Kidney epithelial cell (primary cell): ENCODE data around the gene ZNF135. TPM values are rescaled to one million over a fixed set of nuclear protein-coding genes. Genes with fewer than 3 reads are reported as not detected.

Source experiments
- DNase-seq: peaks from one replicate; pipeline ENCODE4 v3.0.0-alpha.2; 2010; ENCODE audit warnings: low read depth
- H3K27me3 ChIP-seq: 2 replicates; pipeline ENCODE4 v1.6.0; 2011; ENCODE audit warnings: low read length; ENCODE audit not compliant: control insufficient read depth, insufficient read depth
- H3K36me3 ChIP-seq: 2 replicates; pipeline ENCODE4 v1.5.1; 2011; ENCODE audit warnings: low read length; ENCODE audit not compliant: control insufficient read depth, insufficient read depth
- H3K4me3 ChIP-seq: 2 replicates; pipeline ENCODE4 v1.5.1; 2011; ENCODE audit warnings: low read depth, mild to moderate bottlenecking, control low read depth, low read length
- total RNA-seq: library from RNA; depleted of rRNA; stranded (reverse); fragments of >200 nt; gene quantifications from 2 replicates; pipeline ENCODE4 v1.2.3, GENCODE V29; 2015
- TF ChIP-seq, protein P1 (sequence below): IDR thresholded peaks from 2 replicates; pipeline ENCODE4 v1.5.1; 2011; ENCODE audit warnings: mild to moderate bottlenecking, moderate library complexity, low read length, control low read depth, inconsistent platforms; ENCODE audit not compliant: insufficient read depth, poor library complexity, severe bottlenecking

Gene ZNF135
- total RNA-seq, 1 donor from 2014 or later = 5.1 TPM

DNA sequence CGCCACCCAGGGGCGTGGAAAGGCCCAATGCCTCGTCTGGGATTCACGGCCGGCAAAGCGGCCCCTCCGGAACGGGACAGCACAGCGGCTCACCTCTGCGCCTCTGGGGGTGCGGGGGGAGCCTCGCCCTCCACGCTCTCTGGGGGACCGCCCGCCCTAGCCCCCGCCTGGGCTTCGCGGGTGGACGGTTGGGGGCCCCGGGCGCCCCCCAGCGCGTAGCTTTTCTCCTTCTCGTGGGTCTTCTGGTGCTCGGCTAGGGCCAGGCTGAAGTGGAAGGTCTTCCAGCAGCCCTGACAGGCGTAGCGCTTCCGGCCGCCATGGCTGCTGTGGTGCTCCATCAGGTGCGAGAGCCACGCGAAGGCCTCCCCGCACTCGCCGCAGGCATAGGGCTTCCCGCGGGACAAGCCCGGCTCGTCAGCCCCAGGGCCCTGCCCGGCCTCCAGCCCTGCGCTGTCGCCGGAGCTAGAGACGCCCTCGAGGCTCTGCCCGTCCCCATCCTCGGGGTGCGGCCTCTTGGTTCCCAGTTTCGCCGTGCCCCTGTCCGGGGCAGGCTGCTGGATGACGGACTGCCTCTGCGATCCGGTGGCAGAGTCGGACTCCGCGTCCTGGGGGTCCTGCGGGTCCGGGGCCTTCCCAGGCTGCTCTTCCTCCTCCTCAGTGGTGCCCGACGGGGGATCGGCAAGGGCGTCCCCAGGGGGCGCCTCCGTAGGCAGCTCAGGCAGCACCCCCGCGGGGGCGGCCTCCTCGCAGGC lies 25.7 kb downstream of the ZNF135 start:
- TF ChIP-seq, protein P1, sequence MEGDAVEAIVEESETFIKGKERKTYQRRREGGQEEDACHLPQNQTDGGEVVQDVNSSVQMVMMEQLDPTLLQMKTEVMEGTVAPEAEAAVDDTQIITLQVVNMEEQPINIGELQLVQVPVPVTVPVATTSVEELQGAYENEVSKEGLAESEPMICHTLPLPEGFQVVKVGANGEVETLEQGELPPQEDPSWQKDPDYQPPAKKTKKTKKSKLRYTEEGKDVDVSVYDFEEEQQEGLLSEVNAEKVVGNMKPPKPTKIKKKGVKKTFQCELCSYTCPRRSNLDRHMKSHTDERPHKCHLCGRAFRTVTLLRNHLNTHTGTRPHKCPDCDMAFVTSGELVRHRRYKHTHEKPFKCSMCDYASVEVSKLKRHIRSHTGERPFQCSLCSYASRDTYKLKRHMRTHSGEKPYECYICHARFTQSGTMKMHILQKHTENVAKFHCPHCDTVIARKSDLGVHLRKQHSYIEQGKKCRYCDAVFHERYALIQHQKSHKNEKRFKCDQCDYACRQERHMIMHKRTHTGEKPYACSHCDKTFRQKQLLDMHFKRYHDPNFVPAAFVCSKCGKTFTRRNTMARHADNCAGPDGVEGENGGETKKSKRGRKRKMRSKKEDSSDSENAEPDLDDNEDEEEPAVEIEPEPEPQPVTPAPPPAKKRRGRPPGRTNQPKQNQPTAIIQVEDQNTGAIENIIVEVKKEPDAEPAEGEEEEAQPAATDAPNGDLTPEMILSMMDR = no peak
- H3K36me3 ChIP-seq = peaks cover 1% of the 10 kb centered on the region
- DNase-seq = no peak
- H3K4me3 ChIP-seq = no peak overlapping the region
- no peaks in the 10 kb centered on the region for H3K27me3 ChIP-seq

DNA sequence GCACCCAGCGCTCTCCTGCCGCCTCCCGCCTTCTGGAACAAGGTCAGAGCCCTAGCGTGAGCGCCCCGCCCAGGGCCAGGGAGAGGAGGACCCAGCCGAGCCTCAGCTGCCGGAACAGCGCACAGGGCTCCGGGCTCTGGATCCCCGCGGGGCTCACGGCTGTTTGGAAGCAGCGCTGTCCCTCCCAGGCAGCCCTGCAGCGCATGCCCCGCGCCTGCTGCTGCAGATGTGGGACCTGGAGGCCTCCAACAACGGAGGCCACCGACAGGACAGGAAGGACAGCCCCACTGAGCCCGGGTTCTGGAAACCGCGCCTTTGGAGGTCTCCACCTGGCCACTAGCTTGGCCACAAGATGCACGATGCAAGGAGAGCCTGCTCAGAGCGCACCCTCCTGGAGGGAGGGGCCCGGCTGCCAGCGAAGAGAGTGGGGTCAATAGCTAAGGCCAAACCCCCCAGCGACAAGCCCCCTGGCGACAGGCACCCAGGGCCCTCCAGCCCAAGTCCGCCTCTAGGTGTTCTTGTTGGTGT lies 26.3 kb downstream of the ZNF135 start:
- no peak for DNase-seq
- no peak overlapping the region for H3K4me3 ChIP-seq
- peaks cover 1% of the 10 kb centered on the region for H3K36me3 ChIP-seq
- H3K27me3 ChIP-seq = no peaks in the 10 kb centered on the region
- TF ChIP-seq, protein P1 = no peak

DNA sequence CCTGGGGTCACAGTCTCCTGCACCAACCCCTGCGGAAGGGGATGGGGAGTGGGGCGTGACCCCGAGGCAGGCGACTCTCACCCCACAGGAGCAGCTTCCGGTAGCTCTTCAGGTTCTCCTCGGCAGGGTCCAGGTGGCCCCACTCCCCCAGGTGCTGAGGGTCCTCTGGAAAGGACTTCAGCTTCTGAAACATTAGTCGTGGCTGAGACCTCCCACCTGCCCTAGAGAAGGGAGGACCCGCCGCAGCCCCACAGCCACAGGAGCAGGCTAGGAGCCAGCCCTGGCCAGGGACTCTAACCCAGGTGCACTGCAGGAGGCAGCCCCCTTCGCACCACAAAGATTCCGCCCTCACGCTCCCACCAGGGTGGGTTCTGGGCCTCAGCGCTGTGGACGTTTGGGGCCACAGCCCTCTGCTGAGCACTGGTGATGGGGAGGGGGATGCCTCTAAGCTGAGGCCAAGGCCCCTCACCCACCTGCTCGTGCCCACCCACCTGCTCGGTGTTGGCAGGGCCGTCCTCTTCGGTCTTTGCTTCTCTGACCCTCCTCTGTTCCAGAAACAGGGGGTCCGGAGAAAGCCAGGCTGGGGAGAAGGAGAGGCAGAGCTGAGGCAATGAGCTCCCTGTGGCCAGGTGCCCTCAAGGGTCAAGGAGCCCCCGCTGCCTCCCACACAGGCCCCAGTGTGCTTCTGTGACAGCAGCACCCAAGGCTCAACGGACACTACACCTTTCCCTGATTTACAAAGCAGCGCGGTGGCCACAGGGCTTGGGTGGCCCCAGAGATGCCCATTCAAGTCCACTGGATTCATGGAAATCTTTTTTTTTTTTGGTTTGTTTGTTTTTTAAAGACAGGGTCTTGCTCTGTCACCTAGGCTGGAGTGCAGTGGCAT lies 28.0 kb downstream of the ZNF135 start:
- TF ChIP-seq, protein P1 = no peak
- Histone ChIP-seq H3K4me3 (no peak overlapping the region), H3K36me3 (peaks cover 1% of the 10 kb centered on the region), H3K27me3 (no peaks in the 10 kb centered on the region)
- no peak for DNase-seq

DNA sequence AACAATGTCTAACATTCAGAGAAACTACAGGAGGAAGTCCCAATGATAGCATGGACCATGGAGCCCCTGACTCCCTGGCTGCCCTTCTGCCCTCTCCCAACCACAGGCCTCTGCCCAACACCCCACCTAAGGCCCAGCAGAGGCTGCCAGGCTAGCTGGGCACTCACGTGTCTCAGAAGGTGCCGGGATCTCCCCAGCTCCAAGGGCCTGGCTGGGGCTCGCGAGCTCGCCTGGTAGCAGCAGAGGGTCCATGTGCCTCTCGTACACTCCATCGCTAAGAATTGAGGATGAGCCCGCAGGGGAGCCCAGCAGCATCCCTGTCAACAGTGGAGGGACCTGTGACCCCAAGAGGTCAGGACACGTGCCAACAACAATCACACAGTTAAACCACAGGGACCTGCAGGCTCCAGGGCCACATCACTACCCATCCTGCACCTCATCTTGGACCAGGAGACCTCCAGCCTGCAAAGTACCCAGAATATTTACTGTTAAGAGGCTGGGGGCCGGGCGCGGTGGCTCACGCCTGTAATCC lies 29.5 kb downstream of the ZNF135 start:
- H3K36me3 ChIP-seq = peaks cover 1% of the 10 kb centered on the region
- H3K27me3 ChIP-seq = no peaks in the 10 kb centered on the region
- DNase-seq = no peak
- TF ChIP-seq, protein P1 = no peak
- no peak overlapping the region for H3K4me3 ChIP-seq

DNA sequence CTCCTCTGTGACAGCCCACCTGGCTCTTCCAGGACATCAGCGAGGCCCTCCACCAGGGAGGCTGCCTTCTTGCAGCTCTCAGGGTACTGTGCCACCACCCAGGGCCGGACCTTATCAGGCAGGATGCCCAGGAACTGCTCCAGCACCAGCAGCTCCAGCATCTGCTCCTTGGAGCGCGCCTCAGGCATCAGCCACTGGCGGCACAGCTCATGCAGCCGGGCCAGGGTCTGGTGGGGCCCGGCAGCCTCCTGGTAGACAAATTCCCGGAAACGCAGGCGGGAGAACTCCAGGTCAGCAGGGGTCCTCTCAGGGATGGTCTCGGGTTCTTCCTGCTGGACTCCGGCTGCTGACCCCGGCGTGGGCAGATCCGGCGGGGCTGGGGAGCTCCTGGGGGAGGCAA lies 30.8 kb downstream of the ZNF135 start:
- Histone ChIP-seq H3K36me3 (peaks cover 1% of the 10 kb centered on the region), H3K27me3 (no peaks in the 10 kb centered on the region), H3K4me3 (no peak overlapping the region)
- DNase-seq = no peak
- TF ChIP-seq, protein P1 = no peak
